ENCODE measurements around the gene IVL.

DNA sequence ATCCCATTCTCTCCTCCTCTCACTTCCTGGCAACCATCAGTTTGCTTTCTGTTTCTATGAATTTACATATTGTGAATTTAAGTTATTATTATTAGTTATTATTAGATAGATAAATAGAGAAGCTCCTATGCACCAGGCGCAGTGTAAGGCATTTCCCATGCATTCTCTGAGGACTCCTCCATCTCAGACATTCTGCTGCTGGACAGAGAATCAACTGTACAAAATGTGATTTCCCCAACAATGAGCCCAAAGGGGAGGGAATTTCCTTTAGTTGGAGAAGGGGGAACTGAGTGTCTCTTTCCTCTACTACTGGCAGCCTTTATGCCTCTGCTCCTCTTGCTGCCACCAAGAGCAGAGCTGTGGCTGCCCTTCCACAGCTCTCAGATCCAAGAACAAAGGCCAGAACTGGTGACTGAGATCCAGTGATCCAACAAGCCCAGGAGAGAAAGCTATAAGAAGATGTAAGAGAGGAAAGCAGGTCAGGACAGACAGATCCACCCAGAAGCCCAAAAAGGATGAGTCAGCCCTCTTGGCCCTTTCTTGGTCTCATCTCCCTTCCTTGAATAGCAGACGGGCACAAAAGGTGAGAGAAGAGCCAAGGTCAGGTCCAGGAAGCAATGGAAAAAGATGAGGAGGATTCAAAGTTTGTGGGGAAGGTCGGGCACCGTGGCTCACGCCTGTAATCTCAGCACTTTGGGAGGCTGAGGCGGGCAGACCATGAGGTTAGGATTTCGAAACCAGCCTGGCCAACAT is 3.5 kb upstream of the IVL start:
- TF ChIP-seq POLR2A (IDR thresholded peaks at IDR 0.05) (no peak), EP300 (IDR thresholded peaks at IDR 0.05) (no peak), CTCF (IDR thresholded peaks at IDR 0.05) (no peak)
